ENCODE data around the gene HSH2D.

DNA sequence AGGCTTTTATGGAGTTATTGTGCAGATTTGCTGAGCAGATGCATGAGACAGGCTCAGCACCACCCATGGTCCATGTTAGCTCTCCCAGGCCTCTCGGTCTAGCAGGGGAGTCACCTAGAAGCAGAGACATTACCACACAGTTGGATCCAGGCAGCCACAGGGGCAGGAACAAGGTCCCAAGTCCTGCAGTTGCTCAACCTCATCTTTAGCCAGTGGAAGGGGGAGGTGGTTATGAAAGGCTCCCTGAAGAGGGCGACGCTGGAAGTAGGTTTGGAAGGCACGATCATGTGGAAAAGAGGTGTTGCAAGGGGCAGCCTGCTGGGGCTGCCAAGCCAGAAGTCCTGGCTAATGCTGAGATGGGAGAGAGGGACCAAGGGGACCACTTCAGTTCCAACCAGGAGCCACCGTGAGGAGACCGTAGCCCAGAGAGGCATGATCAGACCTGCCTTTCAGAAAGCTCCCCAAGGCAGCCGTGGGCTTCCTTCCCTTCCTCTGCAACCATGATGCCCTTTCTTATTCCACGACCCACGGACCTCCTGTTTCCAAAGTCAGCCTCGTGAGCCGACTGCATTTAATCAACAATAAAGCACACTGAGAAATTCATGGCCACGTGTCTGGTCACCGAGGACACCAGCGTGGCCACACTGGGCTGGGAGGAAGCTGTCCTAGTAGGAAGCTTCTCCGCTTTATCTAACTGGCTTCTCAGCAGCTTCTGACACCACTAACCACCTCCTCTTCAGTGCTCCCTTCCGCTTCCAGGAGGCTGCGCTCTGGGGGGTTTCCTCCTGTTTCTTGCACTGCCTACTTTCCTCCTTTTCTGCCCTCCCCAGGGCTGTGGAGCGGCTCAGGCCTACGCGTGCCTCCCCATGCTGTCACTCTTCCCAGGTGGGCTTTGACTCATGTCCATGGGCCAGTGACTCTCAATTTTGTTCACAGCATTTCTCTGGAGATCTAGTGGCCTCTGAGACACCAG is 56.8 kb downstream of the HSH2D start:
- TF ChIP-seq, protein P1, sequence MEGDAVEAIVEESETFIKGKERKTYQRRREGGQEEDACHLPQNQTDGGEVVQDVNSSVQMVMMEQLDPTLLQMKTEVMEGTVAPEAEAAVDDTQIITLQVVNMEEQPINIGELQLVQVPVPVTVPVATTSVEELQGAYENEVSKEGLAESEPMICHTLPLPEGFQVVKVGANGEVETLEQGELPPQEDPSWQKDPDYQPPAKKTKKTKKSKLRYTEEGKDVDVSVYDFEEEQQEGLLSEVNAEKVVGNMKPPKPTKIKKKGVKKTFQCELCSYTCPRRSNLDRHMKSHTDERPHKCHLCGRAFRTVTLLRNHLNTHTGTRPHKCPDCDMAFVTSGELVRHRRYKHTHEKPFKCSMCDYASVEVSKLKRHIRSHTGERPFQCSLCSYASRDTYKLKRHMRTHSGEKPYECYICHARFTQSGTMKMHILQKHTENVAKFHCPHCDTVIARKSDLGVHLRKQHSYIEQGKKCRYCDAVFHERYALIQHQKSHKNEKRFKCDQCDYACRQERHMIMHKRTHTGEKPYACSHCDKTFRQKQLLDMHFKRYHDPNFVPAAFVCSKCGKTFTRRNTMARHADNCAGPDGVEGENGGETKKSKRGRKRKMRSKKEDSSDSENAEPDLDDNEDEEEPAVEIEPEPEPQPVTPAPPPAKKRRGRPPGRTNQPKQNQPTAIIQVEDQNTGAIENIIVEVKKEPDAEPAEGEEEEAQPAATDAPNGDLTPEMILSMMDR (IDR thresholded peaks at IDR 0.05; ENCODE audit: low read depth, low read length): no peak
- TF ChIP-seq EZH2phosphoT487 (IDR thresholded peaks at IDR 0.05; ENCODE audit: low read depth): no peak

Measured in OCI-LY3 (cell line).